Subcutaneous adipose tissue (tissue), 4 donors: ENCODE data around the gene SPIC. TPM values are rescaled to one million over a fixed set of nuclear protein-coding genes. Genes with fewer than 3 reads are reported as not detected.

ENCODE experiments used
- total RNA-seq, 4 donors: library from RNA; depleted of rRNA; stranded (reverse); fragments of >200 nt; gene quantifications; one replicate each; pipeline ENCODE4 v1.1.0, GENCODE V29; 2016
- TF ChIP-seq, protein P1 (sequence below): fragments of 450-650 bp; IDR thresholded peaks from one replicate; pipeline ENCODE4 v1.5.1; 2016; ENCODE audit warnings: low read depth, mild to moderate bottlenecking, control low read depth, antibody characterized with exemption, moderate library complexity

SPIC gene
- total RNA-seq, 4 donors from 2014 or later, result not detected

DNA sequence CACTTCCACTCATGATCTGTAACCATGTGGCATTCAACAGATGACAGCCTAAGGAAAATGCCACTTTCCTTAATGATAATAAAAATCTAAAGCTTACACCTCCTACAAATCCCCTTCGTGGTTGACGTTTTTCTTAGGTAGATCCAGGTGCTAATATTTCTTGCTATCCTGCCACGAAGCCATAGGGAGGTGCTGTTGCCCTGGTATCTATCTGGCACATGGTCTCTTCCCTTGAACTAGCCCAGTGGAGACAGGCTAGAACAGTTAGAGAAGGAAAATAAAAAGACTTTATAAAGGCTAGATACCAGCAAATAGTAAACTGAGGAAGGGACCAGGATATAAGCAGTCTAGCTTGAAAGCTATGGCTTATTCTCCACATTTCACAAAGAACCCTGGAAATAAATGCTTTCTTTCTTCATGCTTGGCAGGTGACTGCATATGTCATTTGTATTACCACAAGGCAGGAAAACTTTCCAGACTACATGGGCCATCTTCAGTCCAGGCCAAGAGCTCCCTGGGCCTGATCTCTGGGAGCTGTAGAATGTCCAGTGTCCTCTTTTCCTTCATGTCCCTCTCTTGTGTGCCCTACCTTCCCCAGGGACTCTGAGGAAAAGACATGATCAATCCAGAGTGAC lies 15.3 kb downstream of the SPIC start:
- TF ChIP-seq, protein P1, sequence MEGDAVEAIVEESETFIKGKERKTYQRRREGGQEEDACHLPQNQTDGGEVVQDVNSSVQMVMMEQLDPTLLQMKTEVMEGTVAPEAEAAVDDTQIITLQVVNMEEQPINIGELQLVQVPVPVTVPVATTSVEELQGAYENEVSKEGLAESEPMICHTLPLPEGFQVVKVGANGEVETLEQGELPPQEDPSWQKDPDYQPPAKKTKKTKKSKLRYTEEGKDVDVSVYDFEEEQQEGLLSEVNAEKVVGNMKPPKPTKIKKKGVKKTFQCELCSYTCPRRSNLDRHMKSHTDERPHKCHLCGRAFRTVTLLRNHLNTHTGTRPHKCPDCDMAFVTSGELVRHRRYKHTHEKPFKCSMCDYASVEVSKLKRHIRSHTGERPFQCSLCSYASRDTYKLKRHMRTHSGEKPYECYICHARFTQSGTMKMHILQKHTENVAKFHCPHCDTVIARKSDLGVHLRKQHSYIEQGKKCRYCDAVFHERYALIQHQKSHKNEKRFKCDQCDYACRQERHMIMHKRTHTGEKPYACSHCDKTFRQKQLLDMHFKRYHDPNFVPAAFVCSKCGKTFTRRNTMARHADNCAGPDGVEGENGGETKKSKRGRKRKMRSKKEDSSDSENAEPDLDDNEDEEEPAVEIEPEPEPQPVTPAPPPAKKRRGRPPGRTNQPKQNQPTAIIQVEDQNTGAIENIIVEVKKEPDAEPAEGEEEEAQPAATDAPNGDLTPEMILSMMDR, result no peak

DNA sequence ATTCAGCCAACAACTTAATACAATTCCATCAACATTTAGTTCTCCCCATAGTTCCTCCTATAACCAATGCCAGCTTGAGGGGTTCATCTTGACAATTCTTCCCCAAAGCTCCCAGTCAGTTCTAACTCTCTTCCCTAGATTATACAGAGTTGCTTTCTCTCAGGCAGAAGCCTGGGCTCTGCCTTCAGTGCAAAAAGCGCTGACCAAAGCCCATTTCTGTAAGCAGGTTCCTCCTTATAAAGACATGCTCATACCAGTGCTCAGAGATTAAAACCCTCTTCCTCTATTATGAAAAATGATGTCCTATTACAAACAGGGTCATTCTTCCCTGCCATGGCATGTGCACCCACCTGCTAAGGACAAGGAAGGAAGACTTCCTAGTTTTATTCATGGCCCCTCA lies 16.2 kb downstream of the SPIC start:
- TF ChIP-seq, protein P1, result no peak

DNA sequence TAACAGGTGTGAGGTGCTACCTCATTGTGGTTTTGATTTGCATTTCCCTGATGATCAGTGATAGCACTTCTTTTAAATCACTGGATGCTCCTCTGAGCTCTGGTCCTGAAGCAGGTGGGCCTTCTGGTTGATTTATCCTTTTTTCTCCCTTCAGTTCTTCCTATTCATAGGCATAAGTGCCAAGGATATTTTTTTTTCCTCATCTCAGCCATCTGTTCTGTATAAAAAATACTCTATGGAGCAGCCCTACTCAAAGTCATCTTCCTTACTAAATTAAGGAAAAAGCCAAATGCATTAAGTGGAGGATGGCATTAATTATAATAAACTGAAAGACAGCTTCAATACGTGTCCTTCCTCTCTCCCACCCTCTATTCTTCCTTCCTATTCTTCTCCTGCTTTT lies 18.4 kb downstream of the SPIC start:
- TF ChIP-seq, protein P1, result no peak

DNA sequence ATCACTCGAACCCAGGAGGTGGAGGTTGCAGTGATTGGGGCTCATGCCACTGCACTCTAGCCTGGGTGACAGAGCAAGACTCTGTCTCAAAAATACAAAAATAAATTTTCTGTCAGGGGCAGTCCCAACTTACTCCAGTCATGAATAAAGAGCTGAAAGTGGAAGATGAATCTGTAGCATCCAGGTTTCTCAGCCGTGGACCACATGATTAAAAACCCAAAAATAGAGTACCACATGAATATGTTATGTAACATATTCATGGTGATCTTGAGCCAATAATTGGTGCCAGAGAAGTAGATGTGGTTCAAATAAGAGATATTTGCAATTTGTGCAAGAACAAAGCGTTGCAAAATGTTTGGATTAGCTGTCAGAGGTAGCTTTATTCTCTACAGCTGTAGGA lies 23.1 kb downstream of the SPIC start:
- TF ChIP-seq, protein P1, result no peak

- TF ChIP-seq, protein P1, result no peak
These were observed 26.4 kb downstream of the SPIC start for GRCh38 chr12:101501410-101501995.

GRCh38 chr12:101521136-101521535 lies 46.0 kb downstream of the SPIC start:
- TF ChIP-seq, protein P1, result no peak

DNA sequence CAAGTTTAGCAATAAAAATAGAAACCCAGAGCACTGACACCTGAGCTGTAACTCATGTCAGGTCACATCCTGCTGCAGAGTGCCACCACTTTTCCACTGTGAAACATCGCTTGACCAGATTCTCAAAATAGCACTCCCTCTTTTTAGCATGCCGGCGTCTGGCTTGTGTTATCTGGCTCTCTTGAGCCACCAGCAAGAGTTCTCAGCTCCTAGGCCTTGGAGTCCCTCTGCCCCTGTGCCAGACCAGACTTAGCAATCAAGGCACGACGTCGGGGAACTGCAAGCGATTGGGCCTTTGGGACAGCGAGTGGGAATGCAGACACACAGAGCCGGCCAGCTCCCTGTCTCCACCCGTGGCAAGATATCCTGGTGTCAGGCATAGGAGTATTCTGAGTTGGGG lies 52.5 kb downstream of the SPIC start:
- TF ChIP-seq, protein P1, result no peak
